Gastroesophageal sphincter (tissue), 4 donors: ENCODE data around the gene MCM5. TPM values are rescaled to one million over a fixed set of nuclear protein-coding genes. Genes with fewer than 3 reads are reported as not detected.

Source experiments
- ATAC-seq: fragments of 150-250 bp; one replicate; pipeline ENCODE4 v1.9.1; 2016; ENCODE audit warnings: mild to moderate bottlenecking, moderate library complexity
- H3K27ac ChIP-seq, 4 donors: fragments of 200-600 bp; sonication (generic) in 3 of 4; 1 replicate in 3 of 4; 2 replicates in 1 of 4; pipeline ENCODE4 v1.5.1; 2016 to 2019
- H3K27me3 ChIP-seq: fragments of 200-600 bp; sonication (generic); one replicate; pipeline ENCODE4 v1.5.1; 2019
- H3K36me3 ChIP-seq, 2 donors: fragments of 200-600 bp; sonication (generic); one replicate each; pipeline ENCODE4 v1.5.1; 2019; ENCODE audit warnings: control low read depth in 1 of 2
- H3K4me1 ChIP-seq, 3 donors: fragments of 200-600 bp; sonication (generic); 1 replicate in 2 of 3; 2 replicates in 1 of 3; pipeline ENCODE4 v1.5.1; 2016 to 2019; ENCODE audit warnings: control low read depth in 2 of 3
- H3K4me3 ChIP-seq, 2 donors: fragments of 200-600 bp; sonication (generic); one replicate each; pipeline ENCODE4 v1.5.1; 2019; ENCODE audit warnings: mild to moderate bottlenecking in 1 of 2, moderate library complexity in 1 of 2
- H3K9me3 ChIP-seq, 3 donors: fragments of 200-600 bp; sonication (generic); one replicate each; pipeline ENCODE4 v1.5.1; 2017 to 2019; ENCODE audit warnings: control low read depth in 2 of 3
- CTCF ChIP-seq, 4 experiments: fragments of 200-600 bp in 2 of 4; fragments of 450-650 bp in 2 of 4; sonication (generic) in 1 of 4; IDR thresholded peaks; one replicate each; pipeline ENCODE4 v1.5.1; 2017 to 2019; ENCODE audit warnings: antibody characterized with exemption in 4 of 4, mild to moderate bottlenecking in 2 of 4, moderate library complexity in 2 of 4
- EP300 ChIP-seq: sonication (generic); formaldehyde crosslinking; IDR thresholded peaks from one replicate; pipeline ENCODE4 v1.6.1; 2017; ENCODE audit warnings: antibody characterized with exemption, mild to moderate bottlenecking
- POLR2A ChIP-seq, 2 donors: fragments of 450-650 bp; IDR thresholded peaks; one replicate each; pipeline ENCODE4 v1.6.1; 2017; ENCODE audit warnings: antibody characterized with exemption in 2 of 2, mild to moderate bottlenecking in 2 of 2, moderate library complexity in 1 of 2
- POLR2AphosphoS5 ChIP-seq: sonication (generic); formaldehyde crosslinking; IDR thresholded peaks from one replicate; pipeline ENCODE4 v1.6.1; 2017; ENCODE audit warnings: antibody characterized with exemption
- WGBS, 2 donors: methylation state at CpG; one replicate each; pipeline ENCODE4 v1.1.5; 2018; ENCODE audit warnings: low coverage in 1 of 2; 5-methylcytosine and 5-hydroxymethylcytosine counted together
- total RNA-seq, 4 donors: library from RNA; depleted of rRNA; stranded (reverse); fragments of >200 nt; gene quantifications; one replicate each; pipeline ENCODE4 v1.1.0, GENCODE V29; 2016

Gene MCM5
- total RNA-seq, 4 donors from 2014 or later: 14.5 to 19.2 (median 15.3) TPM

GRCh38 chr22:35426801-35427140 is 26.8 kb downstream of the MCM5 start:
- Histone ChIP-seq H3K27me3 (no peaks in the 10 kb centered on the region), H3K27ac (no peak overlapping the region), H3K4me1 (peaks cover 0 to 15% (median 5%) of the 10 kb centered on the region in 3 donors), H3K36me3 (peaks cover 0 to 40% of the 10 kb centered on the region in 2 donors), H3K9me3 (no peaks in the 10 kb centered on the region), H3K4me3 (no peak overlapping the region)
- ATAC-seq: no peak
- TF ChIP-seq POLR2A (IDR thresholded peaks at IDR 0.05) (no peak), CTCF (IDR thresholded peaks at IDR 0.05) (no peak), EP300 (no peak), POLR2AphosphoS5 (no peak)
- WGBS, 2 donors: 92% methylated on average over 5 of the region's 5 CpGs; no CpG with 5 or more reads in 1 of the 2 donors

- Histone ChIP-seq H3K4me3 (no peak overlapping the region), H3K9me3 (peaks cover 0 to 16% (median 0%) of the 10 kb centered on the region in 3 donors), H3K27ac (peak overlapping the region in 3 of 4 donors; percentile 66 to 83 (median 69)), H3K36me3 (peaks cover 0 to 19% of the 10 kb centered on the region in 2 donors), H3K27me3 (no peaks in the 10 kb centered on the region), H3K4me1 (peaks cover 0 to 23% (median 5%) of the 10 kb centered on the region in 3 donors)
- peak; percentile 98 for ATAC-seq
- peak in 3 of 4 experiments; percentile 98 to 100 (median 99) for TF ChIP-seq CTCF (IDR thresholded peaks at IDR 0.05)
- no peak for TF ChIP-seq POLR2A (IDR thresholded peaks at IDR 0.05)
- TF ChIP-seq EP300: no peak
- TF ChIP-seq POLR2AphosphoS5: peak; percentile 62
- 0% methylated on average over 5 of the region's 14 CpGs; no CpG with 5 or more reads in 1 of the 2 donors for WGBS, 2 donors
Measured at GRCh38 chr22:35430897-35431322, 31.0 kb downstream of the MCM5 start.

GRCh38 chr22:35431483-35432227 is 31.7 kb downstream of the MCM5 start:
- TF ChIP-seq EP300 (no peak), CTCF (IDR thresholded peaks at IDR 0.05) (peak in 1 of 4 experiments; percentile 29)
- no peak for ATAC-seq
- H3K9me3 ChIP-seq: peaks cover 0 to 16% (median 0%) of the 10 kb centered on the region in 3 donors
- H3K36me3 ChIP-seq: peaks cover 0 to 19% of the 10 kb centered on the region in 2 donors
- H3K27me3 ChIP-seq: no peaks in the 10 kb centered on the region
- peak overlapping the region in 3 of 4 donors; percentile 66 to 83 (median 69) for H3K27ac ChIP-seq
- peaks cover 0 to 23% (median 5%) of the 10 kb centered on the region in 3 donors for H3K4me1 ChIP-seq
- 82 to 91% methylated on average over 6 to 10 of the region's 12 CpGs for WGBS, 2 donors
- H3K4me3 ChIP-seq: no peak overlapping the region

- Histone ChIP-seq H3K27me3 (no peaks in the 10 kb centered on the region), H3K4me1 (peaks cover 0 to 23% (median 5%) of the 10 kb centered on the region in 3 donors), H3K9me3 (peaks cover 0 to 16% (median 0%) of the 10 kb centered on the region in 3 donors), H3K27ac (peak overlapping the region in 1 of 4 donors; percentile 69), H3K36me3 (peaks cover 0 to 15% of the 10 kb centered on the region in 2 donors), H3K4me3 (no peak overlapping the region)
- WGBS, 2 donors: 70 to 96% methylated on average over 3 to 4 of the region's 13 CpGs
- no peak for TF ChIP-seq CTCF (IDR thresholded peaks at IDR 0.05)
- no peak for TF ChIP-seq POLR2AphosphoS5
- TF ChIP-seq EP300: no peak
- TF ChIP-seq POLR2A (IDR thresholded peaks at IDR 0.05): no peak
- no peak for ATAC-seq
Measured at GRCh38 chr22:35432228-35432905, 32.4 kb downstream of the MCM5 start.
